HL-60 (cell line): ENCODE results near the gene CCNI2.
"Not testable (repeated sequence)": the region's sequence is repeated elsewhere in the genome, so short reads cannot be mapped to it uniquely, and the experiment has no call there.

Experiments
- DNase-seq, 2 experiments: peaks; one replicate each; pipeline ENCODE4 v3.0.0-alpha.2; 2010 to 2020; ENCODE audit warnings: low read depth in 1 of 2, low spot score in 1 of 2
- H3K27ac ChIP-seq: fragments of 250-450 bp; sonication (Bioruptor Pico); replicated peaks from 2 replicates; pipeline ENCODE4 v1.5.1; 2020; ENCODE audit warnings: mild to moderate bottlenecking, moderate library complexity
- H3K27me3 ChIP-seq: fragments of 250-450 bp; sonication (Bioruptor Pico); 2 replicates; pipeline ENCODE4 v1.5.1; 2021; ENCODE audit warnings: mild to moderate bottlenecking, moderate library complexity; ENCODE audit not compliant: insufficient read depth, poor library complexity, severe bottlenecking
- H3K4me3 ChIP-seq: replicated peaks from 2 replicates; pipeline ENCODE4 v1.5.1; 2011; ENCODE audit warnings: mild to moderate bottlenecking, control low read depth, low read length; ENCODE audit not compliant: insufficient read depth
- CTCF ChIP-seq: IDR thresholded peaks from one replicate; pipeline ENCODE4 v1.5.1; 2011; ENCODE audit warnings: low read length, control low read depth, inconsistent platforms; ENCODE audit not compliant: insufficient read depth
- GABPA ChIP-seq: IDR thresholded peaks from 2 replicates; pipeline ENCODE4 v1.6.1; 2012; ENCODE audit warnings: low read depth
- POLR2AphosphoS5 ChIP-seq: IDR thresholded peaks from 2 replicates; pipeline ENCODE4 v1.6.1; 2012; ENCODE audit warnings: low read depth
- SPI1 ChIP-seq: IDR thresholded peaks from 2 replicates; pipeline ENCODE4 v1.6.1; 2012; ENCODE audit warnings: low read depth, mild to moderate bottlenecking, borderline replicate concordance
- TF ChIP-seq, protein P1 (sequence below): IDR thresholded peaks from 2 replicates; pipeline ENCODE4 v1.6.1; 2012; ENCODE audit warnings: low read depth; ENCODE audit not compliant: insufficient replicate concordance

The CCNI2 gene

DNA sequence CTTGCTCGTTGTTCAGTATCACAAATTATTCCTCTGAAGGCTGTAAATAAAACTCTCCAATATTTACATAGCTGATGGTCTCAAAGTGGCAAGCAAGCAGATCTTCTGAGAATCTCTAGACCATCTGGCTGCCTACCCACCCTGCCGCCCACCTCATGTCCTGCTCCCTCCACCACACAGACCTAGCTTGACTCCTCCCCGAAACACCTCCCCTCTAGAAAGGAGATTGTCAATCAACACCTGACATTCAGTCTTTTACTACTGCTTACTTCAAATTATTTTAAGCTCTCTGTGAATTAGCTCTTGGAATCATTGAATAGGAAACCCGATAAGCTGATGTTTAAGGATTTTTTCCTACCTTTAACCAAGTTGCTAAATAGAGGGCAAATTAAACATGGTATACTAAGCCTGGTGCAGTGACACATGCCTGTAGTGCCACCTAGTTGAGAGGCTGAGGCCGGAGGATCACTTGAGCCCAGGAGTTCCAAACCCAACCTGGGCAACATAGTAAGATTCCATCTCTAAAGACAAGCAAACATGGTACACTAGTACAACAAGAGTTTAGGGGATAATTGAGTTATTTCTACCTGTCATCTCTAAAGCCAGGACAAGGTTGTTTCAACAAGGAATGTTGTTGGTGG lies 54.9 kb downstream of the CCNI2 start:
- TF ChIP-seq CTCF: no peak
- no peak for TF ChIP-seq POLR2AphosphoS5
- no peak for TF ChIP-seq GABPA
- no peak for TF ChIP-seq SPI1
- TF ChIP-seq, protein P1, sequence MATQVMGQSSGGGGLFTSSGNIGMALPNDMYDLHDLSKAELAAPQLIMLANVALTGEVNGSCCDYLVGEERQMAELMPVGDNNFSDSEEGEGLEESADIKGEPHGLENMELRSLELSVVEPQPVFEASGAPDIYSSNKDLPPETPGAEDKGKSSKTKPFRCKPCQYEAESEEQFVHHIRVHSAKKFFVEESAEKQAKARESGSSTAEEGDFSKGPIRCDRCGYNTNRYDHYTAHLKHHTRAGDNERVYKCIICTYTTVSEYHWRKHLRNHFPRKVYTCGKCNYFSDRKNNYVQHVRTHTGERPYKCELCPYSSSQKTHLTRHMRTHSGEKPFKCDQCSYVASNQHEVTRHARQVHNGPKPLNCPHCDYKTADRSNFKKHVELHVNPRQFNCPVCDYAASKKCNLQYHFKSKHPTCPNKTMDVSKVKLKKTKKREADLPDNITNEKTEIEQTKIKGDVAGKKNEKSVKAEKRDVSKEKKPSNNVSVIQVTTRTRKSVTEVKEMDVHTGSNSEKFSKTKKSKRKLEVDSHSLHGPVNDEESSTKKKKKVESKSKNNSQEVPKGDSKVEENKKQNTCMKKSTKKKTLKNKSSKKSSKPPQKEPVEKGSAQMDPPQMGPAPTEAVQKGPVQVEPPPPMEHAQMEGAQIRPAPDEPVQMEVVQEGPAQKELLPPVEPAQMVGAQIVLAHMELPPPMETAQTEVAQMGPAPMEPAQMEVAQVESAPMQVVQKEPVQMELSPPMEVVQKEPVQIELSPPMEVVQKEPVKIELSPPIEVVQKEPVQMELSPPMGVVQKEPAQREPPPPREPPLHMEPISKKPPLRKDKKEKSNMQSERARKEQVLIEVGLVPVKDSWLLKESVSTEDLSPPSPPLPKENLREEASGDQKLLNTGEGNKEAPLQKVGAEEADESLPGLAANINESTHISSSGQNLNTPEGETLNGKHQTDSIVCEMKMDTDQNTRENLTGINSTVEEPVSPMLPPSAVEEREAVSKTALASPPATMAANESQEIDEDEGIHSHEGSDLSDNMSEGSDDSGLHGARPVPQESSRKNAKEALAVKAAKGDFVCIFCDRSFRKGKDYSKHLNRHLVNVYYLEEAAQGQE: no peak
- Histone ChIP-seq H3K27ac (no peak overlapping the region), H3K4me3 (no peak overlapping the region), H3K27me3 (no peaks in the 10 kb centered on the region)
- no peak for DNase-seq

DNA sequence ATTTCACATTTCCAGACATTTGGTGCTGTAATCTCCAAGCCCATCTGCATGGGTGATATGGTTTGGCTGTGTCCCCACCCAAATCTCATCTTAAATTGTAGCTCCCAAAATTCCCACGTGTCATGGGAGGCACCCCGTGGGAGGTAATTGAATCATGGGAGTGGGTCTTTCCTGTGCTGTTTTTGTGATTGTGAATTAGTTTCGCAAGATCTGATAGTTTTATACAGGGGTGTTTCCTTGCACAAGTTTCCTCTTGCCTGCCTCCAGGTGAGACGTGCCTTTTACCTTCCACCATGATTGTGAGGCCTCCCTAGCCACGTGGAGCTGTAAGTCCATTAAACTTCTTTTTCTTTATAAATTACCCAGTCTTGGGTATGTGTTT lies 55.5 kb downstream of the CCNI2 start:
- DNase-seq, H3K27ac ChIP-seq, H3K4me3 ChIP-seq, H3K27me3 ChIP-seq: not testable (repeated sequence)
